Stimulated activated CD4-positive, alpha-beta T cell treated with anti-CD3 and anti-CD28 coated beads, Interleukin-1b, Interleukin-23, amount 100 ng/mL, for 48 hours (primary cell): ENCODE data around the gene RFC4.
A peak's percentile ranks its signal among the peaks of the same experiment; 100 is the strongest.

Source experiments
- DNase-seq: peaks from one replicate; pipeline ENCODE4 v3.0.0-alpha.2; 2020

The RFC4 gene

GRCh38 chr3:186785495-186786018 is 20.7 kb downstream of the RFC4 start:
- DNase-seq, result no peak

GRCh38 chr3:186784820-186785494 is 21.3 kb downstream of the RFC4 start:
- no peak for DNase-seq

GRCh38 chr3:186783731-186784515 is 22.4 kb downstream of the RFC4 start:
- peak; percentile 78 for DNase-seq

GRCh38 chr3:186783058-186783730 is 23.1 kb downstream of the RFC4 start, which contains the start of gene EIF4A2:
EIF4A2 (plus strand) TSS chr3:186783577; CDS start chr3:186783611, 34 bp downstream.
- peak; percentile 90 for DNase-seq

GRCh38 chr3:186782542-186783057 is 23.7 kb downstream of the RFC4 start:
- no peak for DNase-seq

GRCh38 chr3:186779204-186779603 is 27.1 kb downstream of the RFC4 start:
- no peak for DNase-seq

GRCh38 chr3:186775999-186776398 is 30.3 kb downstream of the RFC4 start:
- no peak for DNase-seq

- peak; percentile 76 for DNase-seq
Observed at GRCh38 chr3:186772701-186773417, 33.4 kb downstream of the RFC4 start.

GRCh38 chr3:186772281-186772694 is 34.0 kb downstream of the RFC4 start:
- DNase-seq, result no peak

GRCh38 chr3:186760897-186761447 is 45.3 kb downstream of the RFC4 start:
- no peak for DNase-seq

GRCh38 chr3:186760141-186760833 is 46.0 kb downstream of the RFC4 start:
- no peak for DNase-seq

- no peak for DNase-seq
Observed at GRCh38 chr3:186759231-186759930, 46.9 kb downstream of the RFC4 start.

- no peak for DNase-seq
Observed at GRCh38 chr3:186757686-186758220, 48.5 kb downstream of the RFC4 start.

GRCh38 chr3:186757214-186757613 is 49.1 kb downstream of the RFC4 start:
- DNase-seq, result no peak

- no peak for DNase-seq
Observed at GRCh38 chr3:186754871-186755270, 51.4 kb downstream of the RFC4 start.

GRCh38 chr3:186754006-186754405 is 52.3 kb downstream of the RFC4 start:
- DNase-seq, result no peak

GRCh38 chr3:186751480-186751879 is 54.8 kb downstream of the RFC4 start:
- DNase-seq, result no peak

GRCh38 chr3:186750316-186750715 is 56.0 kb downstream of the RFC4 start:
- no peak for DNase-seq

- DNase-seq, result peak; percentile 4
Observed at GRCh38 chr3:186746008-186746407, 60.3 kb downstream of the RFC4 start.

GRCh38 chr3:186743666-186744065 is 62.6 kb downstream of the RFC4 start:
- DNase-seq, result no peak
